Large intestine (tissue), 3 donors: Measurements from ENCODE around the gene IGFBP4. TPM values are rescaled to one million over a fixed set of nuclear protein-coding genes. Genes with fewer than 3 reads are reported as not detected.

ENCODE experiments used
- DNase-seq, 2 donors: peaks; one replicate each; pipeline versions ENCODE4 v3.0.0 to v3.0.0-alpha.2; 2013
- H3K27ac ChIP-seq: one replicate; pipeline ENCODE4 v1.5.1; 2013; ENCODE audit warnings: low read length
- H3K27me3 ChIP-seq: 2 replicates; pipeline ENCODE4 v1.6.1; 2013; ENCODE audit warnings: low read length; ENCODE audit not compliant: control insufficient read depth, insufficient read depth
- H3K36me3 ChIP-seq: 2 replicates; pipeline ENCODE4 v1.6.1; 2013; ENCODE audit warnings: low read length; ENCODE audit not compliant: control insufficient read depth, insufficient read depth
- H3K4me1 ChIP-seq: one replicate; pipeline ENCODE4 v1.6.1; 2013; ENCODE audit warnings: low read length; ENCODE audit not compliant: control insufficient read depth, insufficient read depth
- H3K4me3 ChIP-seq: one replicate; pipeline ENCODE4 v1.5.1; 2013; ENCODE audit warnings: low read length
- H3K9me3 ChIP-seq: one replicate; pipeline ENCODE4 v1.6.1; 2013; ENCODE audit warnings: mild to moderate bottlenecking, low read depth, low read length, moderate library complexity; ENCODE audit not compliant: control insufficient read depth
- WGBS: methylation state at CpG from one replicate; pipeline ENCODE4 v1.1.5; 2013; ENCODE audit warnings: low lambda C conversion rate; ENCODE audit not compliant: insufficient coverage; 5-methylcytosine and 5-hydroxymethylcytosine counted together
- polyA plus RNA-seq: library from polyadenylated mRNA; unstranded; fragments of 120-200 nt; gene quantifications from one replicate; pipeline ENCODE4 v1.2.1, GENCODE V29; 2013

The IGFBP4 gene
- polyA plus RNA-seq, 1 donor = 111 TPM

GRCh38 chr17:40452921-40453378, 9.7 kb downstream of the IGFBP4 start:
- Histone ChIP-seq H3K27ac (no peak overlapping the region), H3K27me3 (peaks cover 2% of the 10 kb centered on the region), H3K4me3 (no peak overlapping the region), H3K4me1 (peaks cover 33% of the 10 kb centered on the region), H3K36me3 (peaks cover 28% of the 10 kb centered on the region), H3K9me3 (no peaks in the 10 kb centered on the region)
- no peak for DNase-seq
- no CpG with 5 or more reads among the region's 15 CpGs for WGBS

- Histone ChIP-seq H3K4me1 (peaks cover 27% of the 10 kb centered on the region), H3K36me3 (peaks cover 28% of the 10 kb centered on the region)
- WGBS = 60% methylated on average over 1 of the region's 19 CpGs
Measured at GRCh38 chr17:40453881-40454612, 10.8 kb downstream of the IGFBP4 start.

GRCh38 chr17:40454613-40454995, 11.4 kb downstream of the IGFBP4 start:
- H3K27ac ChIP-seq = no peak overlapping the region
- no peak overlapping the region for H3K4me3 ChIP-seq
- peaks cover 28% of the 10 kb centered on the region for H3K36me3 ChIP-seq
- no peaks in the 10 kb centered on the region for H3K9me3 ChIP-seq
- WGBS = no CpG with 5 or more reads among the region's 2 CpGs
- H3K4me1 ChIP-seq = peaks cover 23% of the 10 kb centered on the region
- no peak for DNase-seq
- peaks cover 2% of the 10 kb centered on the region for H3K27me3 ChIP-seq

More at GRCh38 chr17:40453881-40454612, 10.8 kb downstream of the IGFBP4 start:
- Histone ChIP-seq H3K4me3 (no peak overlapping the region), H3K27ac (no peak overlapping the region), H3K27me3 (peaks cover 2% of the 10 kb centered on the region), H3K9me3 (no peaks in the 10 kb centered on the region)
- DNase-seq = no peak

- Histone ChIP-seq H3K9me3 (no peaks in the 10 kb centered on the region), H3K4me1 (peaks cover 19% of the 10 kb centered on the region), H3K4me3 (no peak overlapping the region), H3K36me3 (peaks cover 28% of the 10 kb centered on the region), H3K27me3 (peaks cover 2% of the 10 kb centered on the region), H3K27ac (no peak overlapping the region)
- no peak for DNase-seq
- no CpG with 5 or more reads among the region's 16 CpGs for WGBS
Measured at GRCh38 chr17:40456396-40456951, 13.2 kb downstream of the IGFBP4 start.

- H3K27ac ChIP-seq = no peak overlapping the region
- H3K4me3 ChIP-seq = no peak overlapping the region
- peaks cover 22% of the 10 kb centered on the region for H3K4me1 ChIP-seq
- H3K27me3 ChIP-seq = peaks cover 2% of the 10 kb centered on the region
- peaks cover 28% of the 10 kb centered on the region for H3K36me3 ChIP-seq
- no peaks in the 10 kb centered on the region for H3K9me3 ChIP-seq
- DNase-seq = no peak
- WGBS = no CpG with 5 or more reads among the region's 3 CpGs
Measured at GRCh38 chr17:40457369-40457768, 14.1 kb downstream of the IGFBP4 start.

- no peaks in the 10 kb centered on the region for H3K9me3 ChIP-seq
- peaks cover 2% of the 10 kb centered on the region for H3K27me3 ChIP-seq
- H3K36me3 ChIP-seq = peaks cover 25% of the 10 kb centered on the region
- no CpG with 5 or more reads among the region's 16 CpGs for WGBS
- H3K4me1 ChIP-seq = peaks cover 26% of the 10 kb centered on the region
- DNase-seq = peak; percentile 58 to 63
- H3K27ac ChIP-seq = no peak overlapping the region
- no peak overlapping the region for H3K4me3 ChIP-seq
Measured at GRCh38 chr17:40457964-40458791, 14.9 kb downstream of the IGFBP4 start.

- no peak overlapping the region for H3K27ac ChIP-seq
- H3K9me3 ChIP-seq = no peaks in the 10 kb centered on the region
- no peak for DNase-seq
- peaks cover 2% of the 10 kb centered on the region for H3K27me3 ChIP-seq
- H3K36me3 ChIP-seq = peaks cover 19% of the 10 kb centered on the region
- no peak overlapping the region for H3K4me3 ChIP-seq
- WGBS = 80% methylated on average over 1 of the region's 12 CpGs
- H3K4me1 ChIP-seq = peaks cover 26% of the 10 kb centered on the region
Measured at GRCh38 chr17:40458851-40459482, 15.7 kb downstream of the IGFBP4 start.

GRCh38 chr17:40459636-40460603, 16.7 kb downstream of the IGFBP4 start:
- no peaks in the 10 kb centered on the region for H3K9me3 ChIP-seq
- H3K36me3 ChIP-seq = peaks cover 10% of the 10 kb centered on the region
- H3K27me3 ChIP-seq = peaks cover 2% of the 10 kb centered on the region
- H3K27ac ChIP-seq = no peak overlapping the region
- H3K4me3 ChIP-seq = no peak overlapping the region
- peaks cover 26% of the 10 kb centered on the region for H3K4me1 ChIP-seq
- no CpG with 5 or more reads among the region's 8 CpGs for WGBS
- no peak for DNase-seq

GRCh38 chr17:40460604-40460967, 17.3 kb downstream of the IGFBP4 start:
- DNase-seq = no peak
- no CpG with 5 or more reads among the region's 3 CpGs for WGBS
- no peak overlapping the region for H3K27ac ChIP-seq
- no peaks in the 10 kb centered on the region for H3K9me3 ChIP-seq
- peaks cover 2% of the 10 kb centered on the region for H3K27me3 ChIP-seq
- H3K36me3 ChIP-seq = peaks cover 10% of the 10 kb centered on the region
- peaks cover 26% of the 10 kb centered on the region for H3K4me1 ChIP-seq
- H3K4me3 ChIP-seq = no peak overlapping the region
